Peyer's patch (tissue), 4 donors: Measurements from ENCODE around the gene SPRY1. TPM values are rescaled to one million over a fixed set of nuclear protein-coding genes. Genes with fewer than 3 reads are reported as not detected.

Experiments used
- DNase-seq, 3 donors: peaks; one replicate each; pipeline ENCODE4 v3.0.0-alpha.2; 2017 to 2019
- H3K27ac ChIP-seq, 4 donors: fragments of 200-600 bp; sonication (generic); one replicate each; pipeline ENCODE4 v1.5.1; 2016 to 2019
- H3K27me3 ChIP-seq, 2 donors: fragments of 200-600 bp; sonication (generic); one replicate each; pipeline ENCODE4 v1.5.1; 2019
- H3K36me3 ChIP-seq, 3 donors: fragments of 200-600 bp; sonication (generic); one replicate each; pipeline ENCODE4 v1.5.1; 2016 to 2019
- H3K4me1 ChIP-seq, 4 donors: fragments of 200-600 bp; sonication (generic); one replicate each; pipeline ENCODE4 v1.5.1; 2016 to 2019
- H3K4me3 ChIP-seq, 4 donors: fragments of 200-600 bp; sonication (generic); 1 replicate in 3 of 4; 2 replicates in 1 of 4; pipeline ENCODE4 v1.5.1; 2016 to 2019; ENCODE audit warnings: mild to moderate bottlenecking in 1 of 4
- H3K9me3 ChIP-seq, 4 donors: fragments of 200-600 bp; sonication (generic); one replicate each; pipeline ENCODE4 v1.5.1; 2016 to 2019; ENCODE audit warnings: mild to moderate bottlenecking in 1 of 4
- POLR2A ChIP-seq, 2 donors: fragments of 450-650 bp; IDR thresholded peaks; one replicate each; pipeline ENCODE4 v1.5.1; 2017; ENCODE audit warnings: antibody characterized with exemption in 2 of 2, mild to moderate bottlenecking in 2 of 2, moderate library complexity in 2 of 2
- total RNA-seq, 4 donors: library from RNA; depleted of rRNA; stranded (reverse); fragments of >200 nt; gene quantifications; one replicate each; pipeline ENCODE4 v1.1.0, GENCODE V29; 2016
- TF ChIP-seq, protein P1 (sequence below), 6 experiments: fragments of 450-650 bp in 4 of 6; fragments of 200-600 bp in 2 of 6; sonication (generic) in 1 of 6; IDR thresholded peaks; one replicate each; pipeline ENCODE4 v1.5.1; 2017 to 2019; ENCODE audit warnings: antibody characterized with exemption in 6 of 6, mild to moderate bottlenecking in 3 of 6, moderate library complexity in 1 of 6

Gene SPRY1
- total RNA-seq, 4 donors from 2014 or later, result 10.7 to 43.7 (median 39.8) TPM

- Histone ChIP-seq H3K27me3 (no peaks in the 10 kb centered on the region), H3K36me3 (no peaks in the 10 kb centered on the region), H3K4me1 (no peaks in the 10 kb centered on the region), H3K27ac (no peak overlapping the region), H3K4me3 (no peak overlapping the region), H3K9me3 (no peaks in the 10 kb centered on the region)
- no peak for DNase-seq
- no peak for TF ChIP-seq POLR2A (IDR thresholded peaks at IDR 0.05)
- TF ChIP-seq, protein P1, sequence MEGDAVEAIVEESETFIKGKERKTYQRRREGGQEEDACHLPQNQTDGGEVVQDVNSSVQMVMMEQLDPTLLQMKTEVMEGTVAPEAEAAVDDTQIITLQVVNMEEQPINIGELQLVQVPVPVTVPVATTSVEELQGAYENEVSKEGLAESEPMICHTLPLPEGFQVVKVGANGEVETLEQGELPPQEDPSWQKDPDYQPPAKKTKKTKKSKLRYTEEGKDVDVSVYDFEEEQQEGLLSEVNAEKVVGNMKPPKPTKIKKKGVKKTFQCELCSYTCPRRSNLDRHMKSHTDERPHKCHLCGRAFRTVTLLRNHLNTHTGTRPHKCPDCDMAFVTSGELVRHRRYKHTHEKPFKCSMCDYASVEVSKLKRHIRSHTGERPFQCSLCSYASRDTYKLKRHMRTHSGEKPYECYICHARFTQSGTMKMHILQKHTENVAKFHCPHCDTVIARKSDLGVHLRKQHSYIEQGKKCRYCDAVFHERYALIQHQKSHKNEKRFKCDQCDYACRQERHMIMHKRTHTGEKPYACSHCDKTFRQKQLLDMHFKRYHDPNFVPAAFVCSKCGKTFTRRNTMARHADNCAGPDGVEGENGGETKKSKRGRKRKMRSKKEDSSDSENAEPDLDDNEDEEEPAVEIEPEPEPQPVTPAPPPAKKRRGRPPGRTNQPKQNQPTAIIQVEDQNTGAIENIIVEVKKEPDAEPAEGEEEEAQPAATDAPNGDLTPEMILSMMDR (IDR thresholded peaks at IDR 0.05), result no peak
These were observed 45.9 kb upstream of the SPRY1 start for GRCh38 chr4:123350726-123351125.

DNA sequence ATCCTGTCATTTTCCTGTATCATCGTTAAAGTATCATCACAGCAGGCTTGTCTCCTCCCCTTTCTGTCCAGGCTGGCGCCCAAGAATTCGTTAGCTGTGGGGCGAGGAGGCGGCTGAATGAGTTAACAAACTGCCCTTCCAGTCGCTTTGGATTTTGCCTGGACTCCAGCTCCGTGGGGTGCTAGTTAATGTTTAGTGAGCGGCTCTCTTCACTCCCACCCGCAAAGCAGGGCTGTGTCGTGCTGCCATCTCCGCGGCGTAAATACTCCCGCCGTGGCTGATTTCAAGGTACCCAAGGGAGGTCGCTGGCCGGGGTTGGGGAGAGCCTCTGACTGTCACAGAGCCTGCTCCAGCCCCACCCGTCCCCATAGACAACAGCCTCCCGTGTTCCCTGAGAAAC is 44.9 kb upstream of the SPRY1 start:
- Histone ChIP-seq H3K27me3 (no peaks in the 10 kb centered on the region), H3K4me1 (no peaks in the 10 kb centered on the region), H3K9me3 (no peaks in the 10 kb centered on the region), H3K4me3 (no peak overlapping the region), H3K27ac (no peak overlapping the region), H3K36me3 (no peaks in the 10 kb centered on the region)
- no peak for DNase-seq
- TF ChIP-seq, protein P1 (IDR thresholded peaks at IDR 0.05), result no peak
- TF ChIP-seq POLR2A (IDR thresholded peaks at IDR 0.05), result no peak

- no peaks in the 10 kb centered on the region for H3K36me3 ChIP-seq
- H3K27me3 ChIP-seq, result no peaks in the 10 kb centered on the region
- TF ChIP-seq, protein P1 (IDR thresholded peaks at IDR 0.05), result no peak
- no peak for TF ChIP-seq POLR2A (IDR thresholded peaks at IDR 0.05)
- no peaks in the 10 kb centered on the region for H3K9me3 ChIP-seq
- H3K27ac ChIP-seq, result no peak overlapping the region
- H3K4me1 ChIP-seq, result no peaks in the 10 kb centered on the region
- H3K4me3 ChIP-seq, result no peak overlapping the region
- no peak for DNase-seq
These were observed 44.2 kb upstream of the SPRY1 start for GRCh38 chr4:123352240-123352945.

GRCh38 chr4:123352966-123353365 is 43.6 kb upstream of the SPRY1 start:
- no peaks in the 10 kb centered on the region for H3K36me3 ChIP-seq
- no peak for TF ChIP-seq POLR2A (IDR thresholded peaks at IDR 0.05)
- TF ChIP-seq, protein P1 (IDR thresholded peaks at IDR 0.05), result no peak
- no peak overlapping the region for H3K27ac ChIP-seq

DNA sequence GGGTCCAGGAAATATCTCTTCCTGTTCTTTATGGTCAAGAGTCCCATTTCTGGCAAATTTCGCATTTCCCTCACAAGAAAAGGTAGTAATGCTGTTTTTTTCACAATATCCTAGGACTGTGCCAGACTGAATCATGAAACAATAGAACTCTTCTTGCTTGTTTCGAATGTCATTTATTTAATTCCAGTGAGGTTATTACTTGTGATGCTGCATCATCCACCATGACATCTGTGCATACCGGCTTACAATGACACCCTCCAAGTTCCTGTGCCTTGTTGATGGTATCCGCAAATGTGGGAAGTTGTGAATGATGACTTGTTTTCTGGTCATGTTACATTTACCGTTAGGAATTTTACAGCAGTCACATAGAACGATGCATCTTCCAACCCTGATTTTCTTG is 42.9 kb upstream of the SPRY1 start:
- no peaks in the 10 kb centered on the region for H3K9me3 ChIP-seq
- H3K27me3 ChIP-seq, result no peaks in the 10 kb centered on the region
- no peak overlapping the region for H3K27ac ChIP-seq
- H3K4me1 ChIP-seq, result no peaks in the 10 kb centered on the region
- H3K4me3 ChIP-seq, result no peak overlapping the region
- H3K36me3 ChIP-seq, result no peaks in the 10 kb centered on the region
- TF ChIP-seq, protein P1 (IDR thresholded peaks at IDR 0.05), result no peak
- no peak for TF ChIP-seq POLR2A (IDR thresholded peaks at IDR 0.05)
- no peak for DNase-seq

More at GRCh38 chr4:123352966-123353365, 43.6 kb upstream of the SPRY1 start:
- Histone ChIP-seq H3K27me3 (no peaks in the 10 kb centered on the region), H3K4me1 (no peaks in the 10 kb centered on the region), H3K4me3 (no peak overlapping the region), H3K9me3 (no peaks in the 10 kb centered on the region)
- no peak for DNase-seq
